ENCODE results near the gene INHBC.

- TF ChIP-seq CTCF (IDR thresholded peaks at IDR 0.05 in 4 of 5, conservative IDR thresholded peaks at IDR 0.05 in 1 of 5), result no peak
- TF ChIP-seq POLR2A (IDR thresholded peaks at IDR 0.05), result peak in 1 of 2 donors; percentile 8
Measured at GRCh38 chr12:57458665-57459054, 24.1 kb downstream of the INHBC start.
